GM19238 (cell line): ENCODE measurements around the gene TTPAL.

Experiments used
- DNase-seq: peaks from one replicate; pipeline ENCODE4 v3.0.0; 2011; ENCODE audit warnings: low spot score; ENCODE audit not compliant: insufficient read length

TTPAL gene

GRCh38 chr20:44495802-44496481, 20.3 kb downstream of the TTPAL start:
- no peak for DNase-seq

- DNase-seq, result no peak
Measured at GRCh38 chr20:44496976-44497375, 21.3 kb downstream of the TTPAL start.

GRCh38 chr20:44497761-44498160, 22.1 kb downstream of the TTPAL start:
- no peak for DNase-seq

- no peak for DNase-seq
Measured at GRCh38 chr20:44500221-44500620, 24.5 kb downstream of the TTPAL start.

- DNase-seq, result no peak
Measured at GRCh38 chr20:44501448-44501847, 25.8 kb downstream of the TTPAL start.

GRCh38 chr20:44502968-44503367, 27.3 kb downstream of the TTPAL start:
- DNase-seq, result no peak

GRCh38 chr20:44504402-44505307, 29.0 kb downstream of the TTPAL start:
- no peak for DNase-seq

GRCh38 chr20:44509762-44510161, 34.1 kb downstream of the TTPAL start:
- no peak for DNase-seq

- no peak for DNase-seq
Measured at GRCh38 chr20:44513871-44514270, 38.2 kb downstream of the TTPAL start.

- DNase-seq, result no peak
Measured at GRCh38 chr20:44516491-44516890, 40.8 kb downstream of the TTPAL start.

- DNase-seq, result no peak
Measured at GRCh38 chr20:44517454-44517853, 41.8 kb downstream of the TTPAL start.

GRCh38 chr20:44518248-44518647, 42.6 kb downstream of the TTPAL start:
- DNase-seq, result no peak

GRCh38 chr20:44520881-44521280, 45.2 kb downstream of the TTPAL start:
- DNase-seq, result no peak

- DNase-seq, result peak; percentile 94
Measured at GRCh38 chr20:44521484-44522481, 46.1 kb downstream of the TTPAL start, which contains the start of gene SERINC3. TSS of gene SERINC3 (minus strand) at chr20:44522070. CDS start at chr20:44521951, 119 bp downstream.

- no peak for DNase-seq
Measured at GRCh38 chr20:44522841-44523240, 47.2 kb downstream of the TTPAL start.

GRCh38 chr20:44523746-44524145, 48.1 kb downstream of the TTPAL start:
- no peak for DNase-seq

GRCh38 chr20:44526129-44526528, 50.5 kb downstream of the TTPAL start:
- no peak for DNase-seq

GRCh38 chr20:44527716-44528199, 52.1 kb downstream of the TTPAL start:
- DNase-seq, result no peak

GRCh38 chr20:44528309-44528708, 52.6 kb downstream of the TTPAL start:
- no peak for DNase-seq

- no peak for DNase-seq
Measured at GRCh38 chr20:44532259-44532980, 56.7 kb downstream of the TTPAL start.

- DNase-seq, result no peak
Measured at GRCh38 chr20:44532981-44533331, 57.3 kb downstream of the TTPAL start.
